Measurements from ENCODE around the gene UCN3.
"Not testable (repeated sequence)": the region's sequence is repeated elsewhere in the genome, so short reads cannot be mapped to it uniquely, and the experiment has no call there.

UCN3 gene

DNA sequence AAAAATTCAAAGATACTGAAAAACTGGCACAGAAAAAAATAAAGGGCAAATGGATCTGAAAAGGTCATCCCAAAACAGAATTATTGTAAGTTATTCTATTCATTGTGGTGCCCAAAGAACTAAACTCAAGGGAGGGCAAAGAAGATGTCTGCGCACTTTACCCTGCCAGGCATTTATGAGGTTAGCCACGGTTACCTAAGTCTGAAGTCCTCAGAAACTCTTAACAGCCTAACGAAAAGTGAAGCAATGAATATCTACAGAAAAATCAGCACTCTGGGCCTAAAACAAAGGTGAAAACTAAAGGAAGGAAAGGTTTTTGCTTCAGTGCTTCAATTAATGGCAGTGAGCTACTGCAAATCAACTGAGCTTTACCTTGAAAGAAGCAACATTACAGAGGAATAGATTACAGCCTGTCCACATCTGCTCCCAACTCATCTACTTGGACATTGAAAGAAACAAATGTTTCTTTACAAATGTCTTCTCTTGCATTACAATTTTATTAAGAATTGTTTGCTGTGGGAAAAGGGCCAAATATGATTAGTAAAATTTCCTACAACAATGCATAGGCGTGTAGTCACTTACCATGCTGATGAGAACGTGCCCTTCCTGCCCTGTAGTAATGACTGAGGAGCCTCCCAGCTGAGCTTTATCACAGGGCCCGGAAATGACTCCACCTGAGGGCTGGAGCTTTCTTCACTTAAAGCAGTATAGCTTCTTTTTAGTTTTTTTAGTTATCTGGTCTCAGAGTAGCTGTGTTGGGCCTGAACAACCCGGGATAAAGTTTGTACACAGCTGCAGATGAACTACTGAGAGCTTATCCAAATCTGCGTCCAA is 39.7 kb downstream of the UCN3 start, which contains the start of gene TUBAL3:
TSS of gene TUBAL3 (minus strand) at position 621 of the 834 bp plus-strand sequence. CDS start at position 585, 36 bp downstream.
- in situ Hi-C loops (cut with MboI; ENCODE audit: low sequenced_read_pairs): no loop called here

DNA sequence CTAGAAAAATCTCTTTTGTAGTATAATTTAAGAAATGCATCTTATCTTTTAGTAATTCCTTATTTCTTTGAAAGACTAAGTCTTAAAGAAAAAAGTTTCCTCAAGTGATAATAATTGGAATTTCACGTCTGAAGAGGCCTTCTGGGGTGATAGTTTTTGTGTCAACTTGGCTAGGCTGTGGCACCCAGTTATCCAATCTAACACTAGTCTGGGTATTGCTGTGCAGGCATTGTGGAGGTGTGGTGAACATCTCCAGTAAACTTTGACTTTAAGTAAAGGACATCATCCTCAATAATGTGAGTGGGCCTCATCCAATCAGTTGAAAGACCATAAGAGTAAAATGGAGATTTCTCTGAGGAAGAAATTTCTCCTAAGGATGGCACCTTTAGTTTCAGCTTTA is 42.2 kb downstream of the UCN3 start:
- in situ Hi-C loops (cut with MboI; ENCODE audit: low sequenced_read_pairs): no loop called here

DNA sequence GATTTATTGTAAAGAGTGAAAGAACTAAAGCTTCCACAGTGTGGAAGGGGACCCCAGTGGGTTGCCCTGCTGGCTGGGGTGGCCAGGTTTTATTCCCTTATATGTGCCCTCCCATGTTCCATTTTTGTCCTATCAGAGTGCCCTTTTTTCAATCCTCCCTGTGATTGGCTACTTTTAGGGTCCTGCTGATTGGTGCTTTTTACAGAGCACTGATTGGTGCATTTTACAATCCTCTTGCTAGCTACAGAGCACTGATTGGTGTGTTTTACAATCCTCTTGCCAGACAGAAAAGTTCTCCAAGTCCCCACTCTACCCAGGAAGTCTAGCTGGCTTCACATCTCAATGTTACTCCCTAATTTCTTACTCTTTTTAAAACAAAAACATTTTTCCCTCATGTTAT is 46.0 kb downstream of the UCN3 start:
- in situ Hi-C loops (cut with MboI; ENCODE audit: low sequenced_read_pairs): not testable (repeated sequence)

DNA sequence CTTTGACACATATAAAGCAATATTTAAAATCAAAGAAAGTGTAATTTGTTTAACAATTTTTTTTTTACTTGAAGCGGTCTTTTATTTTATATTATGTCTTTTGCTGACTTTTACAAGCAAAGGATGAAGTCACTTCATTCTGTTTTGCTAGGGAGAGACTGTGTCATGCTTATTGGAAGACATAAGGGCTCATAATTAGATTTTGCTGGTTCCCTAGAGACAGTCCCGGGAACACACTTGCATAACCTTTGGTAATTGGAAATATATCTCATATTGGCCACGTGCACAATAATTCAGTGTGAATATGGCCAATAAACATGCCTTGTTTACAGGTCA is 47.1 kb downstream of the UCN3 start:
- in situ Hi-C loops (cut with MboI; ENCODE audit: low sequenced_read_pairs): no loop called here

DNA sequence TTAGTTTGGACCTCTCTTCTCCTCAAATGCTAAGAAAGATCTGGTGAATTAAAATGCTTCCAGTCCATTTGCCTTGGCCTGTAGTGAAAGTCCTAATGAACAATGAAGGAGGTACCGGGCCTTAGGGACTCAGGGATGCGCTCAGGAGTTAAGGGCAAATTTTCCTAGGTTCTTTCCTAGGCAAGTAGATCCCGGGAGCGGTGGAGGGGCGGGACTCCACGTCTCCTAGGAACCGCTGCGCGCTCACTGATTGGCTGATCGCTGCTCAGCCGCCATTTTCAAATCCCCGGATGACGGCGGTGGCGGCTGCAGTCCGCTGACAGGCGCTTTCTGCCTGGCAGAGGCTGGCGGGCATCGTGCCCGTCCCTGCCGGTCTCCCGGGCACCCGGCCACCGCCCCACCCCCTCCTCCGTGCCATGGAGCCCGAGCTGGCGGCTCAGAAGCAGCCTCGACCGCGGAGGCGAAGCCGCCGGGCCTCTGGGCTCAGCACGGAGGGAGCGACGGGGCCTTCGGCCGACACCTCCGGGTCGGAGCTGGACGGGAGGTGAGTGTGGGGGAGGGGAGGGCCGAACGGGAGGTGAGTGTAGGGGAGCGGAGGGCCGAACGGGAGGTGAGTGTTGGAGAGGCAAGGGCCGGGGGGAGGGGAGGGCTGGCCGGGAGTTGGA is 47.6 kb downstream of the UCN3 start, which contains the start of gene NET1:
TSS of gene NET1 (plus strand) at position 281 of the 665 bp plus-strand sequence. CDS start at position 417, 136 bp downstream.
- in situ Hi-C loops (cut with MboI; ENCODE audit: low sequenced_read_pairs): no loop called here

DNA sequence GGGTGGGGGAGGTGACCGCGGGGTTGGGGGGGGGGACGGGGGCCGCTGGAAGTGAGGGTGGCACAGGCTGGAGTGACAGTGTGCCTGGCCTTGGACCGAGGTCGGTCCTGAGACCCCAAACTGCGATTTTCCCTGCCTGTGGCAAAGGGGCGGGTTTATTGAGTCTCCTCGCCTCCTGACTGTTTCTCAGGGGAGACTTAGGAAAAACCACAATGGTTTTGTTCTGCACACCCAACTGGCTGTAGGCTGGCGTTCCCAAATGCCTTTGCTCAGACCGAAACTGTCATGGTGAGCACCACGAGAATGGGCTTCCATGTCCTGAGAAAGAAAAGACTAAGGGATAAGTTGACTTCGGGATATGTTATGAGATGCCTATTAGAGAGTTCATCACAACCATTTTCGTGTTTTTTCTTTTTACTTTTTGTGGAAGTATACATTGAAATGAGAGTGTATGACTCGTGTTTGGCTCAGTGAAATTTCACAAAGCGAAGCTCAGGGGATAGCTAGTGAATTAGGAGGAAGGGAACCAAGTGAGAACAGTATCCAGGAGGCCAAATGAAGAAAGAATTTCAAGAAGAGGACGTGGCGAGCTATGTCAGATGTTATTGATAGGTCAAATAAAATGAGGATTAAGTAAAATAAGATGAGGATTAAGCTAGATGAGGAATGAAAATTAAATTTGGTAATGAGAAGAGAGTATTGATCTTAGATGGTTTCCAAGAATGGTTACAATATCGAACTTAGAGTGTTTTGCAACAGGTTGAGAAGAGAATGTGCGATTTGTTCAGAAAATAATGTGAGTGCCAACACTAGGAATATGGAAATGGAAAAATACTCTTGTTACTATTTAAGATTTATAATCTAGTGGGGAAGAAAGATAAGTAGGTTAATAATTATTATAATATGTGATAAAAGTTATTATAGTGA is 48.5 kb downstream of the UCN3 start:
- in situ Hi-C loops (cut with MboI; ENCODE audit: low sequenced_read_pairs): no loop called here

DNA sequence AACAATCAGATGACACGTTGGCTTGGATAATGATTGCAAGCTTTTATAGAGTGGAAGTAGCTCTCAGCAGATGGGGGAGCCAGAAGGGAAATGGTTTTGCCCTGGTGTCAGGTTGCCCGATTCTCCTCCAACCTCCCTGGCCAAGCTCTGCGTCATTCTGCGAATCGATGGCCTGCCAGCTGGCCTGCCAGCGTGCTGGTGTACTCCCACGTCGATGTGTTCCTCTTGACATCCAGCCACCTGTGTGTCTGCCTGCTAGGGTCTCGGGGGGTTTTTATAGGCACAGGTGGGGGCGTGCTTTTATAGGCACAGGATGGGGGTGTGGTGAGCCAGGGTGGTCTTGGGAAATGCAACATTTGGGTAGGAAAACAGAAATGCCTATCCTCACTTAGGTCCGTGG is 52.2 kb downstream of the UCN3 start:
- in situ Hi-C loops (cut with MboI; ENCODE audit: low sequenced_read_pairs): no loop called here

DNA sequence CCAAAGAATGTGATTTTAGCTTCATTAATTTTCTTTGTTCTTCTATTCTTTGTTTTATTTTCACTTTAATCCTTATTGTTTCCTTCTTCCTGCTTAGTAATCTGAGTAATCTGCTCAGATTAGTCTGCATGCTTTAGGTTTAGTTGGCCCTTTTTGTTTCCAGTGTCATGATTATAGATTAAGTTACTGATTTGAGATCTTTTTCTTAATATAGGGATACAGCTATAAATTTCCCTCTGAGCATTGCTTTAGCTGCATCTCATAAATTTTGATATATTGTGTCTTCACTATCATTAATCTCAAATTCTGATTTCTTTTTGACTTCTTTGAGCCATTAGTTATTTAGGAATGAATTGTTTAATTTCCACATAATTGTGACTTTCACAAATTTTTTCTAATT is 53.8 kb downstream of the UCN3 start:
- in situ Hi-C loops (cut with MboI; ENCODE audit: low sequenced_read_pairs): no loop called here

DNA sequence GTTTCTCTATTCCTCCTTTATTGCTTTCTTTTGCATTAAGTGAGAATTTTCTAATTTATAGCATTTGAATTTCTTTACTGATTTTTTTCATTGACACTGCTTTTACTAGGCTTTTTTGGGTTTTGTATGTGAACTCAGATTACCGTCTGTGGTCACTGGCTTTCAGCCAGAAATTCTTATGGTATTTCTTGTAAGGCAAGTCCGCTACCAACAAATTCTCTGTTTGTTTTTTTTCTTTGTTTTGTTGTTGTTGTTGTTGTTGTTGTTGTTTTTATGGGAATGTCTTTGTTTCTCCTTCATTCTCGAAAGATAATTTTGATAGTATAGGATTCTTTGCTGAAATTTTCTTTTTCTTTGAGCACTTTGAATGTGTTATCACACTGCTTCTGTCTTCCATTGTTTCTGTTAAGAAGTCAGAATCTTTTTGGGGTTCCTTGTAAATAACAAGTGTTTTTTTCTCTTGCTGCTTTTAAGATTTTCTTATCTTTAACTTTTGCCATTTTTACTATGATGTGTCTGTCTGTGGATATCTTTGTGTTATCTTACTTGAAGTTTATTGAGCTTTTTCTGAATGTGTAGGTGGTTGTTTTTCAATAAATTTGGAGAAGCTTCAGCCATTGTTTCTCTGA is 54.8 kb downstream of the UCN3 start:
- in situ Hi-C loops (cut with MboI; ENCODE audit: low sequenced_read_pairs): no loop called here

DNA sequence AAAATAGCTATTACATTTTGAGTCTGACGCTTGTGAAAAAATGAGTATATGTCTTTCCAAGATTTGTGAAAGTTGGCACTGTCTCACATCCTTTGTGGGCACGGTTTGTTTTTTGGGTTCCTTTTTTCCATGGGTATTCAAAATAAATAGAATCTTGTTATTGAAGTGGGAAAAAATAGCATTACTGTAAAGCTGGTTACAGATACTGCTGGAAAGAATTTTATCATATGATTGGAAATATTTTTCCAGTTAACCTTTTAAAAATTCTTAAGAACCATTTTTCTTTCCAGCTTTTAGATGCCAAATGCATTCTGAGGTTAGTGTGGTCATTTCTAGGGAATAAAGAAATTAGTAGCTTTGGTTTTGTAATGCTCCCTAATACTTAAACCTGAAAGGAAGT is 59.0 kb downstream of the UCN3 start:
- in situ Hi-C loops (cut with MboI; ENCODE audit: low sequenced_read_pairs): no loop called here
